ENCODE data around the gene VPS11.
"Not testable (repeated sequence)": the region's sequence is repeated elsewhere in the genome, so short reads cannot be mapped to it uniquely, and the experiment has no call there.

DNA sequence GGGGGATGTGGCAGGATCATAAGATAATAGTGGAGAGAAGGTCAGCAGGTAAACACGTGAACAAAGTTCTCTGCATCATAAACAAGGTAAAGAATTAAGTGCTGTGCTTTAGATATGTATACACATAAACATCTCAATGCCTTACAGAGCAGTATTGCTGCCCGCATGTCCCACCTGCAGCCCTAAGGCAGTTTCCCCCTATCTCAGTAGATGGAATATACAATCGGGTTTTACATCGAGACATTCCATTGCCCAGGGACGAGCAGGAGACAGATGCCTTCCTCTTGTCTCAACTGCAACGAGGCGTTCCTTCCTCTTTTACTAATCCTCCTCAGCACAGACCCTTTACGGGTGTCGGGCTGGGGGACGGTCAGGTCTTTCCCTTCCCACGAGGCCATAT is 28.1 kb upstream of the VPS11 start:
- TF ChIP-seq POLR2AphosphoS5 (IDR thresholded peaks at IDR 0.05; ENCODE audit: low read depth); CREB1 (CRISPR knock-in tag; IDR thresholded peaks at IDR 0.05; ENCODE audit: low read depth): not testable (repeated sequence)
- TF ChIP-seq, protein P1, sequence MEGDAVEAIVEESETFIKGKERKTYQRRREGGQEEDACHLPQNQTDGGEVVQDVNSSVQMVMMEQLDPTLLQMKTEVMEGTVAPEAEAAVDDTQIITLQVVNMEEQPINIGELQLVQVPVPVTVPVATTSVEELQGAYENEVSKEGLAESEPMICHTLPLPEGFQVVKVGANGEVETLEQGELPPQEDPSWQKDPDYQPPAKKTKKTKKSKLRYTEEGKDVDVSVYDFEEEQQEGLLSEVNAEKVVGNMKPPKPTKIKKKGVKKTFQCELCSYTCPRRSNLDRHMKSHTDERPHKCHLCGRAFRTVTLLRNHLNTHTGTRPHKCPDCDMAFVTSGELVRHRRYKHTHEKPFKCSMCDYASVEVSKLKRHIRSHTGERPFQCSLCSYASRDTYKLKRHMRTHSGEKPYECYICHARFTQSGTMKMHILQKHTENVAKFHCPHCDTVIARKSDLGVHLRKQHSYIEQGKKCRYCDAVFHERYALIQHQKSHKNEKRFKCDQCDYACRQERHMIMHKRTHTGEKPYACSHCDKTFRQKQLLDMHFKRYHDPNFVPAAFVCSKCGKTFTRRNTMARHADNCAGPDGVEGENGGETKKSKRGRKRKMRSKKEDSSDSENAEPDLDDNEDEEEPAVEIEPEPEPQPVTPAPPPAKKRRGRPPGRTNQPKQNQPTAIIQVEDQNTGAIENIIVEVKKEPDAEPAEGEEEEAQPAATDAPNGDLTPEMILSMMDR (conservative IDR thresholded peaks at IDR 0.05; ENCODE audit: low read depth in 2 of 2), result not testable (repeated sequence)

Measured in GM23338 (cell line).